Measurements from ENCODE around the gene CRLF3.
"Not testable (repeated sequence)": the region's sequence is repeated elsewhere in the genome, so short reads cannot be mapped to it uniquely, and the experiment has no call there.

CRLF3 gene, protein sequence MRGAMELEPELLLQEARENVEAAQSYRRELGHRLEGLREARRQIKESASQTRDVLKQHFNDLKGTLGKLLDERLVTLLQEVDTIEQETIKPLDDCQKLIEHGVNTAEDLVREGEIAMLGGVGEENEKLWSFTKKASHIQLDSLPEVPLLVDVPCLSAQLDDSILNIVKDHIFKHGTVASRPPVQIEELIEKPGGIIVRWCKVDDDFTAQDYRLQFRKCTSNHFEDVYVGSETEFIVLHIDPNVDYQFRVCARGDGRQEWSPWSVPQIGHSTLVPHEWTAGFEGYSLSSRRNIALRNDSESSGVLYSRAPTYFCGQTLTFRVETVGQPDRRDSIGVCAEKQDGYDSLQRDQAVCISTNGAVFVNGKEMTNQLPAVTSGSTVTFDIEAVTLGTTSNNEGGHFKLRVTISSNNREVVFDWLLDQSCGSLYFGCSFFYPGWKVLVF

DNA sequence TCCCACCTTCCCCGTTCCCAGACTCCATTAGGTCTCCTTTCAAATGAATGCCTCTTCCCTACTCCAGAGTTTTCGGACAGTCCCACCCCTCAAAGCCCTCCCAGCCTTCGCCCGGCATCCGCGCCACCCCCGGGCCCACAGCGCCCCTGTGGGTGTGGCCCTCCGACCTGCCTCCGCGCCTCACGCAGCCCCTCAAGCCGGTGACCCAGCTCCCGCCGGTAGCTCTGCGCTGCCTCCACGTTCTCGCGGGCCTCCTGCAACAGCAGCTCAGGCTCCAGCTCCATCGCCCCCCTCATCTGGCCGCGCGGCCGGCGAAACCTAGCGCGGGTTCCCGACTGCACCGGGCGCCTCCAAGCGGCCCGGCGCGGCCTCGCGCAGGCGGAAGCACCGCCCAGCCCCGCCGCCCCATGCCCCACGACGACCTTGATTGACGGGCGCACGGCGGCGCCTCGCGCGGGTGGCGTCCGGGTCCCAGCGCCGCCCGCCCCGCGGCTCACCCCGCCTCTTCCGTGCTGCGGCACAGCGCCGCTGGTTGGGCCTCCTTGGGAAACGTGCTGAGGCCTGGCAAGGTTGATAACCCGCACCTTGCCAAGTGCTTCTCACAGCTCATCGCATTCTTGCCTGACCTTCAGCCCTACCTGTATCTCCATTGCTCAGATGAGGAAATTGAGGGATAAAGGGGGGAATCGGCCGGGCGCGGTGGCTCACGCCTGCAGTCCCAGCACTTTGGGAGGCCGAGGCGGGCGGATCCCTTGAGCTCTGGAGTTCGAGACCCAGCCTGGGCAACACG is at the start of gene CRLF3:
Gene CRLF3 (minus strand): TSS at position 337 of the 790 bp plus-strand sequence. CDS start 41 bp downstream, at position 296.
- DNase-seq, result peak; percentile 90

DNA sequence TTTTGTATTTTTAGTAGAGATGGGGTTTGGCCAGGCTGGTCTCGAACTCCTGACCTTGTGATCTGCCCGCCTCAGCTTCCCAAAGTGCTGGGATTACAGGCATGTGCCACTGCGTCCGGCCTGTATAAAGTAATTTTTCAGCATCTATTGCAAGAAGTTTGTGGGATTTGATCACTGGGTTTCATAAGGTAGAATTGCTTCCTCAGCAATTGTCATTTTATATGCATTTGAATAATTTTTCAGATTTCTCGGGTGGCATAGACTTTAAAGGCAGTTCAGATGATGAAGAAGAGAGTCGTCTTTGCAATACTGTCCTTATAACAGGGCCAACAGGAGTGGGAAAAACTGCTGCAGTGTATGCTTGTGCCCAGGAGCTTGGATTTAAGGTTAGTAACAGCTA is 44.5 kb upstream of the CRLF3 start:
- DNase-seq, result no peak

DNA sequence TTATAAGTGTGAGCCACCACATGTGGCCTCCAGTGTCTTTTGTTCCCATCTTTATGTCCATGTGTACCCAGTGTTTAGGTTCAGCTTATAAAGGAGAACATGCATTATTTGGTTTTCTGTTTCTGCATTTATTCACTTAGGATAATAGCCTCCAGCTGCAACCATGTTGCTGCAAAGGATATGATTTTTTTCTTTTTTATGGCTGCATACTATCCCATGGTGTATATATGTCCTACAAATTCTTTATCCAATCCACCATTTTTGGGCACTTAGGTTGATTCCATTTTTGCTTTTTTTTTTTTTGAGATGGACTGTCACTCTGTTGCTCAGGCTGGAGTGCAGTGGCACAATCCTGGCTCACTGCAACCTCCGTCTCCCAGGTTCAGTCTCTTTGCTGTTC is 40.1 kb upstream of the CRLF3 start:
- DNase-seq, result no peak

DNA sequence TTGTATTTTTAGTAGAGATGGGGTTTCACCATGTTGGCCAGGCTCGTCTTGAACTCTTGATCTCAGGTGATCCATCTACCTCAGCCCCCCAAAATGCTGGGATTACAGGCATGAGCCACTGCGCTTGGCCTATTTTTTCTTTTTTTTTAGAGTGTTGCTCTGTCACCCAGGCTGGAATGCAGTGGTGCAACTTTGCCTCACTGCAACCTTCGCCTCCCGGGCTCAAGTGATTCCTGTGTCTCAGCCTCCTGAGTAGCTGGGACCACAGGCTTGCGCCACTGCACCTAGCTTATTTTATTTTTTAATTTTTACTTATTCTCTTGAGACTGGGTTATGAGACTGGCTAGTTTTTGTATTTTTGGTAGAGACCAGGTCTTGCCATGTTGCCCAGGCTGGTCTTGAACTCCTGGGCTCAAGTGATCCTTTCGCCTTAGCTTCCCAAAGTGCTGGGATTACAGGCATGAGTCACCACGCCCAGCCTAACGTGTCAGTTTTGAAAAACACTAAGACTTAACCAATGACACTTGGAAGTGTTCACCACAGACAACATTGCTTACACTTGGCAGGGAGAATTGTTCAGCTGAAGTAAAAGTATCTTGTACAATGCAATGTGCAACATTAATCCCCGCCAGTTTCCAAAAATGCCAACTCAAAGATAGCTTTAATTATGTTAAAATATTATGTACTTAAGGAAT is 34.2 kb upstream of the CRLF3 start:
- peak; percentile 44 for DNase-seq

DNA sequence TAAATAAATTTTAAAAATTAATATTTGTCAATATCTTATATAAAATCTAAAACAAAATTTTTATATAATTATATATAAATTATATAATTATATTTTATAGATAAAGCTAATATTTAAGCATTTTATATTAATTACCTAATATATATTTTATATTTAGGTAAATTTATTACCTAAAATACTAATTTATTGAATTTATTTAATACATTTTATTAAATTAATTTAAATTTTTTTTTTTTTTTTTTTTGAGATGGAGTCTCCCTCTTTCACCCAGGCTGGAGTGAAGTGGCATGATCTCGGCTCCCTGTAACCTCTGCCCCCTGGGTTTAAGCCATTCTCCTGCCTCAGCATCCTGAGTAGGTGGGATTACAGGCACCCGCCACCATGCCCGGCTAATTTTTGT is 29.7 kb upstream of the CRLF3 start:
- no peak for DNase-seq

DNA sequence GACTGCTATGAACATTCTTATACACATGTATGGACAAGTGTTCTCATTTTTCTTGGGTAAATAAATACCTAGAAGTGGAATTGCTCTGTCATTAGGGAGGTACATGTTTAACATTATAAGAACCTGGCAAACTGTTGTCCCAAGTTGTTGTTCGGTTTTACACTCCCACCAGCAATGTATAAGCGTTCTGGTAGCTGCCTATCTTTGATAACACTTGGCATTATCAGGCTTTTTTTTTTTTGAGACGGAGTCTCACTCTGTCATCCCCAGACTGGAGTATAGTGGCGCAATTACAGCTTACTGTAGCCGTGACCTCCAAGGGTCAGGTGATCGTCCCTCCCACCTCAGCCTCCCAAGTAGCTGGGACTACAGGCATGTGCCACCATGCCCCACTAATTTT is 23.5 kb upstream of the CRLF3 start:
- no peak for DNase-seq

DNA sequence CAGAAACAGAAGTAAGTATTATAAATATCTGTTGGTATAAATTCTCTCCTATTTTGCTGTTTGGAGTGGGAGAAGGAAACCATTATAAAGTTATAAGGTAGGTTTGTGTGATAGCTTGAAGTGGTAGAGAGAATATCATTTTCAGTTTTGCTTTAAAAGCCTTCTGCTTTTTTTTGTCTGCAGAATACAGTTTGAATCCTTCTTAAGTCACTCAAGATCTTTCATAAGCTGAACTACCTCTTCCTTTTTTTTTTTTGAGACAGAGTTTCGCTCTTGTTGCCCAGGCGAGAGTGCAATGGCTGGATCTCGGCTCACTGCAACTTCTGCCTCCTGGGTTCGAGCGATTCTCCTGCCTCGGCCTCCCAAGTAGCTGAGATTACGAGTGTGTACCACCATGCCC is 16.3 kb upstream of the CRLF3 start:
- no peak for DNase-seq

DNA sequence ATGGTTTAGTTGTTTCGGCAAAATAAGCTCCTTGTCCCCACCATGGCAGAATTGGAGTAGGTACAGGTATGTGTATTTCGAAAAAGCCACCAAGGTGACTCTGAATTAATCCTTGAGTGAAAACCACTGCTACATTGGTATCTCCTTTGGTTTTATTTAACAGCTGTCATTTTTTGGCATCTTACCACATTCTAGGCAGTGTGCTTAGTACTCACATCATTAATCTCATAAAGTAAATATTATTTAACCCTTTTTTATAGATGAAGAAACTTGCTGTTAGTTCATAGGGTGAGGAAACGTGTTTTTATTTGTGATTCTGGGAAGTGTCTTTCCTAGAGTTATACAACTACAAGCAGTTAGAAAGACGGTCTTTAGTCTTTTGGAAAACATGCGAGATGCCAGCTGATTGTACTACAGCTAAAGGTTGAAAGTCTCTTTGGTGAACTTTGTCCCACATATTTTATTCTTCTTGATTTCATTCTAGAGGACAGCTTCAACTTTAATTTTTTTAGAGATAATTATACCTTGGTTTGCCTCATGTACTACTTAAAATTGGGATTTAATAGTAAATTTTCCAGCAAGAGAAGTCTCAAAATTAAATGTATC is 13.8 kb upstream of the CRLF3 start:
- no peak for DNase-seq

DNA sequence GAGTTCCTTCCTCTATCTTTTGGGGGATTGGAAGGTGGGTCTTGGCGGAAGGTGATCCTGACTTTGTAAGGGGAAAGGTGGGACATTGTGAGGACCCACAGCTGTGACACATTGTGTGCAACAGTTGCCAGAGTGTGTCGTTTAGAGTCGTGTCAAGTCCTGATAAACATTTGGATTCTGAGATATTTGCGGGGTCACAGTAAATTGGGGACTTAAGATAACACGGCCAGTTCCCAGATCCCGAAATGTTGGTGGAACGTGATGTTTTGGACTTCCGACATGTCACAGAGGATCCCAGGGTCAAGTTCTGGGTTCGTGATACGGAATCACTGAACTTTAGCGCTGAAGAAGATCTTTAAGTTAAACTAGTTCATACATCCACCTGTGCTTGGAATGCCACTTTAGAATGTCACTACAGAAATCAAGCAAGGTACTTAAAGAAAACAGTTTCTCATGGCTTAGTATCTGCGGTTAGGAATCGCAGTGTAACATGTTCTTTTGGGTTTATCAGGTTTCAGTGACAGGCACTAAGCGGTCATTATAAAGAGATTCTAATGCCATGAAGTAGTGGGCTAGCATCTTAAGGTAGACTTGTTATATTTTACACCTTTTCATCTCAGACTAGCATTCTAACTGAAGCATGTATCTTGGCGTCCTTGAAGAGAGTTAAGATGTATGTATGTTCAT is 8.1 kb upstream of the CRLF3 start:
- DNase-seq, result no peak

DNA sequence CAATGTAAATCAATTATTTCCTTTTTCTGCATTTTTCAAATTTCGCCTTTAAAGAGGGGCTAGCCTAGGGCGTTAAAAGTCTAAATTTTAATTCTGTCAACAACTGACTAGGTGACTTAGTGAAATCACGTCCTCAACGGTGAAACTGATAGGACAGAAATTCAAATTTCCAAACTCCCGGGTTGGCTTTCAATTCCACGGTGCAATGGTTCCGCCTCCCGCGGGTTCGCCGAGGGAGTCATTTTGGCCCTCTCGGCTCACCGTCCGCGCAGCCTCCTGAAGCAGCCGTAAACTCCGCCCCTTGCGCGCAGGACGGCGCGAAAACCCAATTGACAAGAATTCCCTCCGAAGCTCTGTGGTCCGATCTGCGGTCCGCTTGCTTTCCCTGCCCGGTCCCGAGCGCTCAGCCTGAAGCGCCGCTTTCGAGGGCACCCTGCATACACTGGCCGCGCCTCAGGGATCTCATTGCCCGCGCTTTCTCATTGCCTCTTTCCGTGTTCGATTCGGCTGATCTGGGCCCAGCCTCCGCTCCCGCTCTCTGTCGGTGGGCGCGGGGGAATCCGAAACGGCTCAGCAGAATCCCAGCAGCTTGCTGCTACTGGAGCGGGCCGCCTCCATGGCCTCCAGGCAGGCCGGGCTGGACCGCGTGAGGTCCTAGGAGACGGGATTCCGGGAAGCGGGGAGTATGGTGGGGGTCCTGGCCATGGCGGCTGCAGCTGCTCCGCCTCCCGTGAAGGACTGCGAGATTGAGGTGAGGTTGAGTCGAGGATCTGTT is 7.4 kb upstream of the CRLF3 start, which contains the start of gene ATAD5:
Gene ATAD5 (plus strand): TSS at position 304 of the 775 bp plus-strand sequence. CDS start 382 bp downstream, at position 686.
- DNase-seq, result peak; percentile 89

DNA sequence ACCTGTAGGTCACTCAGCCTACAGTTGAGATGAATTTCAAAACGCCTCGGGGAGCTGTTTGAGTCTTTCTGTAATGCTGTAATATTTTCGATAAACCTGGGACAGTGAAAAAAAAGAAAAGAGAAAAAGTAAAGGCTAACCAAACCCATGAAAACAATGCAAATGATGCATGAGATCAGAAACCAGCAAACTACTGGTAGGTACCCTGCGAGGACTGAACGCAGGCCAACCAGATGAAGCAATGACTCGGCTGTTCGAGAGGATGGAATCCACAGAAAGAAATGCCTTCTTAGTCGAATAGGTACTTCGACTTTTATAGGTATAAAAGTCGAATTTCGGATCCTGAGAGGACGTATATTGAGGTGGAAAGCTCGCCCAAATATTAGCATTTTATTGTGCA is 6.8 kb upstream of the CRLF3 start:
- no peak for DNase-seq

DNA sequence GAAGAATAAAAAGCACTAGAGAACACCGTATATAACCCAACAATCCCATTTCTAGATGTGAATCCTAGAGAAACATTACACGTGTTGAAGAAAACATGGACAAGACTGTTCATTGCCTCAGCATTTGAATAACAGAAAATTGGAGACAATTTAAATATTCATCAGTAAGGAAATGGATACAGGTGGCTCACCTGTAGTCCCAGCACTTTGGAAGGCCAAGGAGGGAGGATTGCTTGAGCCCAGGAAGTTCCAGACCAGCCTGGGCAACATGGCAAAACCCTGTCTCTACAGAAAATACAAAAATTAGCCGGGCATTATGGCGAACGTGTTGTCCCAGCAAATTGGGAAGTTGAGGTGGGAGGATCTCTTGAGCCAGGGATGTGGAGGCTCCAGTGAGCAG is 4.5 kb upstream of the CRLF3 start:
- DNase-seq, result no peak

DNA sequence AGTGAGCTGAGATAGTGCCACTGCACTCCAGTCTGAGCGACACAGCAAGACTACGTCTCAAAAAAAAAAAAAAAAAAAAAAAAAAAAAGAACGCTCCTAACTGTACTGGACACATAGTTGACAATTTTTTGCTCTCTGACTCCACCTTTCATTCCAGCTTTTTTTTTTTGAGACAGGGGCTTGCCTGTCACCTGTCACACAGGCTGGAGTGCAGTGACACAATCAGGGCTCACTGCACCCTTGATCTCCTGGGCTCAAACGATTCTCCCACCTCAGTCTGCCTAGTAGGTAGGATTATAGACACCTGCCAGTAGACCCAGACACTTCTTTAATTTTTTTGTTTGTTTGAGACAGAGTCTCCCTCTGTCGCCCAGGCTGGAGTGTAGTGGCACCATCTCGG is 2.6 kb upstream of the CRLF3 start:
- DNase-seq, result no peak

DNA sequence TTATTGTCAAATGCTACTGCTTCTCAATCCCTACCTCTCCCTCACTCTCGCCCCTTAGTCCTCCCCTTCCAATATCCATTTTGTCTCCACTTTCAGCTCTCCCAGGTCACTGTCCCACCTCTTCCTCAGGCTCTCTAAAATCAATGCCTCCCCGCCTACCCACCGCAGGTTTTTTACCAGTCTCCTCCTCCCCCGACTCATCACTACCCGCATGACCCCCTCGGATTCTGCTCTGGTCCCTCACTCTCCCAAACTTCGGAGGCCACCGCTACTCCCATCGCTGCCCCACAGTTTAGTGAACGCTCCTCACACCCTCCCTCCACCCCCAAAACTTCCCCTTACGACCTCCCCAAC is 513 bp downstream of the CRLF3 start:
- DNase-seq, result peak; percentile 1

DNA sequence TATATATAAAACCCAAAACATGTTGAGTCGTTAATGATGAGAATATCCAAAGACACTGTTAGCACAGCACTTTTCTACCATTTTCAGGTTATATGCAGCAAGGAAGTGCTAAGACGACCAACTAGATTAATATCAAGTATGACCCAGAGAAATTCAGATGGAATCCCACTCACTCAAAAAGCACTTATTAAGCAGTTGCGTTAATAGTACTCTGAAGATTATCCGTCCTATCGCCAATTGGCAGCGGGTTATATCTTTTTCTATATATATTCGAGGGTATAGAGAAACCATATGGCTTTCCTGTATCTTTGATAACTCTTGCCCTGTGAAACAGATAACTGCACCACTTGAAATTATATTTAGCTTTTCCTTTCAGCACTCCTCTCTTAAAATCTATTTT is 1.1 kb downstream of the CRLF3 start:
- DNase-seq, result no peak

DNA sequence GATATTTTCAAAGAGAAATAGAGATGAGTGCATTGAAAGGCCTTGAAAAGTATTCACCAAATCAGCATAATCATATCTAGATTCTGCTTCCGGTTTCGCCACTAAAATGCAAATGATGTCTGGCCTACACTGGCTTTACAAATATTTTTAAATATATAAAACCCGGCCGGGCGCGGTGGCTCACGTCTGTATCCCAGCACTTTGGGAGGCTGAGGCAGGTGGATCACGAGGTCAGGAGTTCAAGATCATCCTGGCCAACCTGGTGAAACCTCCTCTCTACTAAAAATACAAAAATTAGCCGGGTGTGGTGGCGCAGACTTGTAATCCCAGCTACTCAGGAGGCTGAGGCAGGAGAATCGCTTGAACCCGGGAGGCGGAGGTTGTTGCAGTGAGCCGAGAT is 1.6 kb downstream of the CRLF3 start:
- DNase-seq, result not testable (repeated sequence)

DNA sequence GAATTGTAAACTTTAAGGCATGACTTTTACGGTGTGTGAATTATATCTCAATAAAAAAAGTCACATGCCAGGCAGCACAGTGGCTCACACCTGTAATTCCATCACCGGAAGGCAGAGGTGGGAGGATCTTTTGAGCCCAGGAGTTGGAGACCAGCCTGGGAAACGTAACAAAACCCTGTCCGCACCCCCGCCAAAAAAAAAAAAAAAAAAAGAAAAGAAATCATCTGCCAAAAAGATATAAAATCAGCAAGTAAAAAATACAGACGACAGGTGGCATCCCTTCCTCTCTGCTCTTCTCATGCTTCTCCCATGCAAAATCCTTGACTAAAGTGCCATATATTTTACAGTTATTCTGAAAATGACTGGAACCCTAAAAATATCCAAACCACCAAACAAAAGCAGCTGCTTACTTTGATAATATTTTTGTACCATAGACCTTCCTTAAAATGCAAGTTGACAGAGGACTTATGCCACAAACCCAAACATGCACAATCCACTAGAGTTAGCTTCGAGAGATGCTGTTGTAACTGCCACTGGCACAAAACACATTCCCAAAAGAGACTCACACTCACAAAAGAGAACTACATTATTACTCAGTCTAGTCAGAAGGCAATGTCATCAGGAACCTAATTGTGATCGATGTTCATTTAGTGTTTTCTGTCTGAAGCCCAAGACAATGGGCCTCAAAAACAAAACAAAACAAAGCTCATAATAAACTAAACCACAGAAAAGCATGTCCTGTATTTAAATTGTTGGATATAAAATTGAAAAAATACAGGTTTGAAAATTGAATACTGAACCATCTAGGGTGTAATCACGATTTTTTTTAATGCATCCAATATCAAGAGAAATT is 2.4 kb downstream of the CRLF3 start:
- DNase-seq, result no peak

DNA sequence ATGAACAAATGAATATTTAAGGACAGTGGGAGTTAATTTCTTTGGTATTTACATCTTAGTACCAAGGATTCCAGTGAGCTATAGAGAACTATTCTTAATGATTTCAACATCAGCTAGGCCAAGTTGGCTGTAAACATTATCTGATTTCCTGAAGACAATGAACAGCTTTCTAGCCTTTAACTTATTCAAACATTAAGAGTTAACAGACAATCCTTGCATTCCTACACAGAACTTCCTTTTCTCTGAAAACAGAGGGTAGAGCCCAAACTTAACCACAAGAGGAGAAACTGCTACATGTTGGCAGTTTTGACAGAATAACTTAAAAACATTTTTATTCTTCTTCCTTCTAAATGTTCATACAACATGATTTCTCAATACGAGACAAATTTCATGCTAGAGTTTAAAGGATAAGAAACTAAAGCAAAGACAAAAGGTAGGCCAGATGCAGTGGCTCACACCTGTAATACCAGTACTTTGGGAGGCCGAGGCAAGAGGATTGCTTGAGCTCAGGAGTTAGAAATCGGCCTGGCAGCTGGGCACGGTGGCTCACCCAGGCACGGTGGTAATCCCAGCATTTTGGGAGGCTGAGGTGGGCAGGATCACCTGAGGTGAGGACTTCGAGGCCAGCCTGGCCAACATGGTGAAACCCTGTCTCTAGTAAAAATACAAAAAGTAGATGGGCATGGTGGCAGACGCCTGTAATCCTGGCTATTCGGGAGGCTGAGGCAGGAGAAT is 4.4 kb downstream of the CRLF3 start:
- DNase-seq, result peak; percentile 1

DNA sequence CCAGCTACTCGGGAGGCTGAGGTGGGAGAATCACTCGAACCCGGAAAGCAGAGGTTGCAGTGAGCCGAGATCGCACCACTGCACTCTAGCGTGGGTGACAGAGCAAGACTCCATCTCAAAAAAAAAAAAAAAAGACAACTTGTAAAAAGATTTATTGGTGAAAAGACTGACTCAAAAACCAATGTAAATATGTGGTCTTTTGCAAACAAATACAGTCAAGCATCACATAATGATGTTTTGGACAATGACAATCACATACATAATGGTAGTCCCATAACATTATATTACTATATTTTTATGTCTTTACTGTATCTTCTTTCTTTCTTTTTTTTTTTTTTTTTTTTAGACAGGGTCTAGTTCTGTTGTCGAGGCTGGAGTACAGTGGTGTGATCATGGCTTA is 8.3 kb downstream of the CRLF3 start:
- DNase-seq, result no peak

DNA sequence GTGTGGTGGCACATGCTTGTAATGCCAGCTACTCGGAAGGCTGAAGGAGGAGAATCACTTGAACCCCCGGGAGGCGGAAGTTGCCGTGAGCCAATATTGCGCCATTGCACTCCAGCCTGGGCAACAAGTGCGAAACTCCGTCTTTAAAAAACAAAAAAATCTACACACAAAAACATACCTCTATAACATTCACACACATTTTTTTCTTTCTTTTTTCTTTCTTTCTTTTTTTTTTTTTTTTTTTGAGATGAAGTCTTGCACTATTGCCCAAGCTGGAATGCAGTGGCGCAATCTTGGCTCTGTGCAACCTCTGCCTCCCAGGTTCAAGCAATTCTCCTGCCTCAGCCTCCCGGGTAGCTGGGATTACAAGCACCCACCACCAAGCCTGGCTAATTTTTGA is 9.6 kb downstream of the CRLF3 start:
- DNase-seq, result peak; percentile 11
